Measurements from ENCODE around the gene ZNF418.
"Not testable (repeated sequence)": the region's sequence is repeated elsewhere in the genome, so short reads cannot be mapped to it uniquely, and the experiment has no call there.

ZNF418 gene

GRCh38 chr19:57888560-57889231 is 46.5 kb downstream of the ZNF418 start, which contains the start of gene ZNF814:
Gene ZNF814 (minus strand): TSS chr19:57889037. CDS start chr19:57888802, 235 bp downstream.
- DNase-seq = peak; percentile 63 to 84

- no peak for DNase-seq
Observed at GRCh38 chr19:57888107-57888559, 47.1 kb downstream of the ZNF418 start.

DNA sequence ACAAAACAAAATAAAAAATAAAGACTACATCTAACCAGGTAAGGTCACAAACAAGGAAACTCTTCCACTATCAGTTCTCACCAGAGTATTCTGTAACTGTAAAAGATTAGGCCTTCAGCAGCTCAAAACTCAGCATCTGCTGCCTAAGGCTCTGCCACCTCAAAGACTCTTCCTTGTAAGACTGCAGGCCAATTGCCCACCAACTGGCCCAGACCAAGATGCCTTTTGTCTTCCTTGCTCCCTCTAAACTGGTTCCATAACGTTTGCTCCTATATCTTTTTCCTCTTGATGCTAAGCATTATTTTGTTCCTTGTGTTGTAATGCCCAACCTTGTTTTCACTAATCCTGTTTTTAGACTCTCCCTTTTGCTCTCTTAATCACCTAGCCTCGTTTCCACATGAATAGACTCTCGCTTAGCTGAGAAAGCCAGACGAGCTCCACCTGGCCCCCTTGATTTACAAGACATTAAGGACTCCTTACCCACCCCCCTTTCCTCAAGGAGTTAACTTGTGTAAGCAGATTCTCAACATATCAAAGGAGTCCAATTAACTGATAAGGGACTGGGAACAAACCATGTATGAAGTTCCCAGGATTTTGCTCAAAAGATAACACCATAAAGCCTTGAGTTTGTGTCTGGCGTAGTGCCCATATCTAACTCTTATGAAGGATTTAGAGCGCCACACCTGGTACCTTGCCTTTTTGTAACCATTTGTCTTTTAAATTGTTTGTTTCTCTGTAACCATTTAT is 47.8 kb downstream of the ZNF418 start:
- DNase-seq = no peak

DNA sequence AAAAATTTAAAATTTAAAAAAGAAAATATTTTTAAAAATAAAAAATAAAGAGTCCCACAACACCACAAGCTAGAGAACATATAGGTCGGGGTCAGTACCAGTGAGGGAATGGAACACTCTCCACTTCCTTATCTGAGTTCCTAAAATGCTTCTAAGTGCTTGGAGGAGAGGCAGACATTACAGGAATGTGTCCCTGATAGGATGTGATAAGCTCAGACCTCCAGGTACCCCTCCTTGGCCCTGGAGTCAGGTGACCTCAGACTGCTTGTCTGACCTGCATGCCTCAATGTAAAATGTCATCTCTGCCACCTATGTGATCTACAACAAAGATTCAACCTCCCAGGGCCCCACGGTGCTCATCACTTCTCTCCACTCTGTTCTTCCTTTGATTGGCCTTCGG is 49.2 kb downstream of the ZNF418 start:
- no peak for DNase-seq

DNA sequence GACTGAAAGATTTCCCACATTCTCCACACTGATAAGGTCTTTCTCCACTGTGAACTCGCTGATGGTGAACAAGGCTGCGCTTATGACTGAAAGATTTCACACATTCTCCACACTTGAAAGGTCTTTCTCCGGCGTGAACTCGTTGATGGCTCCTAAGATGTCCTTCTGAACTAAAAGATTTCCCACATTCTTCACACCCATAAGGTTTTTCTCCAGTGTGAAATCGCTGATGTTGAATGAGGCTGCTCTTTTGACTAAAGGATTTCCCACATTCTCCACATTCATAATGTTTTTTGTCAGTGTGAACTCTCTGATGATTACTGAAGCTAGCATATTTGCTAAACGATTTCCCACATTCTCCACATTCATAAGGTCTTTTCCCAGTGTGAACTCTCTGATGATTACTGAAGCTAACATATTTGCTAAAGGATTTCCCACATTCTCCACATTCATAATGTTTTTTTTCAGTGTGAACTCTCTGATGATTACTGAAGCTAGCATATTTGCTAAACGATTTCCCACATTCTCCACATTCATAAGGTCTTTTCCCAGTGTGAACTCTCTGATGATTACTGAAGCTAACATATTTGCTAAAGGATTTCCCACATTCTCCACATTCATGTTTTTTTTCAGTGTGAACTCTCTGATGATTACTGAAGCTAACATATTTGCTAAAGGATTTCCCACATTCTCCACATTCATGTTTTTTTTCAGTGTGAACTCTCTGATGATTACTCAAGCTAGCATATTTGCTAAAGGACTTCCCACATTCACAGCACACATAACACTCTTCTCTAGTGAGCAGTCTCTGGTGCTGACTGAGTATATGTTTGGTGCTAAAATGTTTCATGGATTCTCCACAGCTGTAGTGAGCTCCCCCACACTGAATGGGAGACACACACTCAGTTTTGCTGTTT is 61.1 kb downstream of the ZNF418 start:
- not testable (repeated sequence) for DNase-seq

DNA sequence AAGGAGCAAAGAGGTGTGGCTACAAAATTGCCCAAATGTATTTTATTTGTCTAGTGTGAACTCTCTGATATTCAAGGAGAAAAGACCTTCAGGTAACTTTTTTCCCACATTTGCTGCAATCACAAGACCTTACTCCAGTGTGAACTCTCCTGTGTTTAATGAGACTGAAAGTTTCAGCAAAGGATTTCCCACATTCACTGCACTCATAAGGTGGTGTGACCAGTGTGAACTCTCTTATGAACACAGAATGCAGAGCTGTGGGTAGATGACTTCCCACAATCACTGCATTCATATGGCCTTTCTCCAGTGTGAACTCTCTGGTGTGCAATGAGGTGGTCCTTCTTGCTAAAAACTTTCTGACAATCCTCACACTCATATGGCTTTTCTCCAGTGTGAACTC is 62.8 kb downstream of the ZNF418 start:
- DNase-seq = no peak
